Glutamatergic neuron (in vitro differentiated cells): ENCODE data around the gene ATG14. TPM values are rescaled to one million over a fixed set of nuclear protein-coding genes. Genes with fewer than 3 reads are reported as not detected.

ENCODE experiments used
- DNase-seq: peaks from one replicate; pipeline ENCODE4 v3.0.0; 2022
- H3K27ac Mint-ChIP-seq: one replicate; pipeline ENCODE4 v1.8.0; 2020; ENCODE audit warnings: mild to moderate bottlenecking, mixed read lengths, inconsistent platforms; ENCODE audit not compliant: unreplicated experiment
- H3K27me3 Mint-ChIP-seq: one replicate; pipeline ENCODE4 v1.8.0; 2020; ENCODE audit warnings: mild to moderate bottlenecking, moderate library complexity, mixed read lengths, inconsistent platforms; ENCODE audit not compliant: unreplicated experiment
- H3K36me3 Mint-ChIP-seq: one replicate; pipeline ENCODE4 v1.8.0; 2020; ENCODE audit warnings: mild to moderate bottlenecking, mixed read lengths, inconsistent platforms; ENCODE audit not compliant: unreplicated experiment
- H3K4me1 Mint-ChIP-seq: one replicate; pipeline ENCODE4 v1.8.0; 2020; ENCODE audit warnings: mild to moderate bottlenecking, low read depth, mixed read lengths, inconsistent platforms; ENCODE audit not compliant: unreplicated experiment
- H3K4me3 Mint-ChIP-seq: one replicate; pipeline ENCODE4 v1.8.0; 2020; ENCODE audit warnings: mild to moderate bottlenecking, mixed read lengths, inconsistent platforms; ENCODE audit not compliant: unreplicated experiment
- H3K9me3 Mint-ChIP-seq: one replicate; pipeline ENCODE4 v1.8.0; 2020; ENCODE audit warnings: mild to moderate bottlenecking, moderate library complexity, mixed read lengths, inconsistent platforms; ENCODE audit not compliant: unreplicated experiment
- CTCF ChIP-seq: fragments of 200-600 bp; sonication (generic); IDR thresholded peaks from one replicate; pipeline ENCODE4 v1.5.0; 2021; ENCODE audit not compliant: partially characterized antibody, unreplicated experiment
- total RNA-seq: library from RNA; stranded (reverse); fragmentation: NEBNext Ultra II Directional; extraction: Animal tissue kit (Norgen Biotek cat#: 25700); gene quantifications from one replicate; pipeline ENCODE4 v1.2.1, GENCODE V29; 2021; ENCODE audit not compliant: unreplicated experiment

ATG14 gene
- total RNA-seq, 1 donor from 2014 or later = 13.5 TPM

DNA sequence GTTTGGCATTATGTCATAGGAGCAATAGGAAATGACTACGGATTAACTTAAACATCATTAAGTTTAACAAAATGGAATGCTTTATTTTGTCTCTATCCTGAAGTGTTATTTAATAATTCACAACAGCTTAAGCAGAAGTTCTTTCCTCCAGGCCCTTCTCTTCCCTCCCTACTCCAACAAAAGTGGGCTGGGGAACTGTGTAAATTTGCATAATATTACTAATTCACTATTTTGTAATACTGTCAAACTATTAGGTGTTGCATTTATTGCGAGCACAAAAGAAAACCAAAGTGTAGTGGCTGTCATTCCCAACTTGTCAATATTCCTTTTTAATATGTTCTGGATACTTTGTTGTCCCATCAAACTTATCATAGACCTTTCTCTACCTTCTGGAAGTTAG is 69.8 kb downstream of the ATG14 start:
- no peaks in the 10 kb centered on the region for H3K9me3 Mint-ChIP-seq
- no peaks in the 10 kb centered on the region for H3K27me3 Mint-ChIP-seq
- H3K4me1 Mint-ChIP-seq = peaks cover 8% of the 10 kb centered on the region
- TF ChIP-seq CTCF = no peak
- H3K36me3 Mint-ChIP-seq = no peaks in the 10 kb centered on the region
- H3K4me3 Mint-ChIP-seq = no peak overlapping the region
- no peak overlapping the region for H3K27ac Mint-ChIP-seq
- no peak for DNase-seq

DNA sequence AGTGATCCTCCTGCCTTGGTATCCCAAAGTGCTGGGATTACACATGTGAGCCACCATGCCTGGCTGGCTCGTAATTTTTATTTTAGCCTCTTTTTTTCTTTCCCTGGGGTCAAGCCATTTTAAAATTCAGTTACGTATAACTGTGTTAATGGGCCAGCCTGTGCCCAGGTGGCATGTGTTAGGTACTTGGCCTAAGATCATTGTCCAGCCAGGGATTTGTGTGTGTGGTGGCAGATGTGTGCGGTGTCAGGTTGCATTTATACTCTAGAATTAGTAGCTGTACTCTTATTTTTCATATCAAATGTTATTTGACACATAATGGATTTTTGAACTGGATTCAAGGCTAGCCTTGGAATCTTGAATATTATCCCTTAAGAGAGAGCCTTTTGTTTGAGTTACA is 71.1 kb downstream of the ATG14 start:
- no peak for DNase-seq
- Mint-ChIP-seq H3K27me3 (no peaks in the 10 kb centered on the region), H3K4me1 (peaks cover 9% of the 10 kb centered on the region), H3K27ac (peak overlapping the region; percentile 28), H3K9me3 (no peaks in the 10 kb centered on the region), H3K4me3 (no peak overlapping the region), H3K36me3 (no peaks in the 10 kb centered on the region)
- TF ChIP-seq CTCF = no peak

GRCh38 chr14:55339770-55340169 is 71.9 kb downstream of the ATG14 start:
- TF ChIP-seq CTCF = no peak
- DNase-seq = no peak
- Mint-ChIP-seq H3K27me3 (no peaks in the 10 kb centered on the region), H3K36me3 (no peaks in the 10 kb centered on the region), H3K4me1 (peaks cover 9% of the 10 kb centered on the region), H3K9me3 (no peaks in the 10 kb centered on the region), H3K27ac (no peak overlapping the region), H3K4me3 (no peak overlapping the region)

GRCh38 chr14:55336691-55337090 is 74.9 kb downstream of the ATG14 start:
- Mint-ChIP-seq H3K27me3 (no peaks in the 10 kb centered on the region), H3K36me3 (no peaks in the 10 kb centered on the region), H3K4me1 (peaks cover 13% of the 10 kb centered on the region), H3K9me3 (no peaks in the 10 kb centered on the region), H3K27ac (no peak overlapping the region), H3K4me3 (no peak overlapping the region)
- DNase-seq = no peak
- no peak for TF ChIP-seq CTCF

DNA sequence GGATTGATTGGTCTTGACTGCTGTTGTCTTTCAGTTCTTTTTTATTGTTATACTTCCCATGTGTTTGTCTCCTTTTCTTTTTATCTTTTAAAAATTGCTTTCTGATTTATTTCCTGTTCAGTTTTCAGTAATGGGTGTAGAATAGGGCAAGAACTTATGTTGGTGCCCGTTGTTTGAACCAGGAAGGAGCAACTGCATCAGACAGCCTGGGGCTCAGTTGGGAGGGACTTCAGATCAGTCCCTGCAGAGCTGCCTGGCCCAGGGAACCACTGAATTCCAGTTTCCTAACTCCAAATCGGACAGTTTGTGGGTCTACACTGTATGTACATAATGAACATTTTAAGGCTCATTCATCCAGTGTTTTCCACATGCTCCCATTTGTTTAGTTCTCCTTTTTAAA is 75.5 kb downstream of the ATG14 start:
- no peak for TF ChIP-seq CTCF
- no peak for DNase-seq
- H3K36me3 Mint-ChIP-seq = no peaks in the 10 kb centered on the region
- no peaks in the 10 kb centered on the region for H3K9me3 Mint-ChIP-seq
- H3K27ac Mint-ChIP-seq = no peak overlapping the region
- no peaks in the 10 kb centered on the region for H3K27me3 Mint-ChIP-seq
- H3K4me1 Mint-ChIP-seq = peaks cover 13% of the 10 kb centered on the region
- no peak overlapping the region for H3K4me3 Mint-ChIP-seq
